A549 (cell line): Measurements from ENCODE around the gene SYK. TPM values are rescaled to one million over a fixed set of nuclear protein-coding genes. Genes with fewer than 3 reads are reported as not detected.

Experiments used
- ATAC-seq, 2 experiments: fragments of 200-7000 bp in 1 of 2; fragments of >200 bp in 1 of 2; cut with Nextera tagmentation in 1 of 2; cut with Tn5 transposase in 1 of 2; 3 replicates each; pipeline versions ENCODE4 v1.8.0 to v1.9.1; 2018 to 2020; ENCODE audit warnings: mild to moderate bottlenecking in 1 of 2, moderate library complexity in 1 of 2
- CTCF ChIA-PET: fragments of 300-600 bp; sonication (Branson Sonifier 250); formaldehyde crosslinking; extraction: SDS; loops from one replicate; lab custom pipeline; 2021; ENCODE audit warnings: antibody characterized with exemption, inconsistent platforms; lab: Yijun Ruan, JAX
- POLR2A ChIA-PET: fragments of 350-600 bp; formaldehyde crosslinking; extraction: SDS; loops from one replicate; lab custom pipeline; 2021; ENCODE audit warnings: antibody characterized with exemption, inconsistent platforms; lab: Yijun Ruan, JAX
- DNase-seq, 2 experiments: peaks; one replicate each; pipeline versions ENCODE4 v3.0.0 to v3.0.0-alpha.2; 2011 to 2016; ENCODE audit warnings: low read depth in 1 of 2, low spot score in 1 of 2
- FAIRE-seq: peaks from 2 replicates; lab custom pipeline; 2011; peaks lifted over from hg19 to GRCh38; lab: Jason Lieb, UNC
- H3K27ac ChIP-seq, 2 experiments: fragments of >200 bp; sonication (Bioruptor Twin); formaldehyde crosslinking; 3 replicates each; pipeline ENCODE4 v1.5.1; 2016 to 2017
- H3K4me1 ChIP-seq: fragments of >200 bp; sonication (Bioruptor Twin); formaldehyde crosslinking; 3 replicates; pipeline ENCODE4 v1.6.1; 2016
- H3K4me2 ChIP-seq: fragments of >200 bp; sonication (Bioruptor Twin); formaldehyde crosslinking; 3 replicates; pipeline ENCODE4 v1.6.1; 2016
- H3K4me3 ChIP-seq: fragments of >200 bp; sonication (Bioruptor Twin); formaldehyde crosslinking; 3 replicates; pipeline ENCODE4 v1.5.1; 2016
- H3K9me3 ChIP-seq: fragments of >200 bp; sonication (Bioruptor Twin); formaldehyde crosslinking; 3 replicates; pipeline ENCODE4 v1.6.1; 2016
- CBX2 ChIP-seq: fragments of 200-600 bp; sonication (generic); IDR thresholded peaks from 2 replicates; pipeline ENCODE4 v1.6.1; 2016; ENCODE audit warnings: low read depth, mild to moderate bottlenecking, borderline replicate concordance
- CHD2 ChIP-seq: fragments of 150-350 bp; IDR thresholded peaks from 2 replicates; pipeline ENCODE4 v1.6.1; 2014; ENCODE audit warnings: low read length; ENCODE audit not compliant: partially characterized antibody
- E2F6 ChIP-seq: IDR thresholded peaks from 2 replicates; pipeline ENCODE4 v1.6.1; 2012; ENCODE audit warnings: low read depth, borderline replicate concordance
- EHMT2 ChIP-seq: fragments of 200-600 bp; sonication (generic); IDR thresholded peaks from 2 replicates; pipeline ENCODE4 v1.6.1; 2016; ENCODE audit warnings: antibody characterized with exemption, low read depth, mild to moderate bottlenecking, moderate library complexity
- ELK1 ChIP-seq: fragments of 150-350 bp; IDR thresholded peaks from 2 replicates; pipeline ENCODE4 v1.6.1; 2014; ENCODE audit warnings: low read depth, mild to moderate bottlenecking, low read length
- EP300 ChIP-seq, 2 experiments: fragments of >200 bp; sonication (Bioruptor Twin); formaldehyde crosslinking; IDR thresholded peaks; 2 replicates in 1 of 2; 3 replicates in 1 of 2; pipeline ENCODE4 v1.6.1; 2016 to 2017
- ESRRA ChIP-seq: fragments of 150-350 bp; IDR thresholded peaks from 2 replicates; pipeline ENCODE4 v1.6.1; 2014; ENCODE audit warnings: mild to moderate bottlenecking, low read length, borderline replicate concordance
- HDAC2 ChIP-seq: fragments of 200-600 bp; sonication (generic); IDR thresholded peaks from 2 replicates; pipeline ENCODE4 v1.6.1; 2016
- HEYL ChIP-seq: fragments of 250-450 bp; sonication (Bioruptor Pico); IDR thresholded peaks from 2 replicates; pipeline ENCODE4 v1.8.0; 2021; ENCODE audit warnings: mild to moderate bottlenecking, moderate library complexity
- HMGXB4 ChIP-seq: fragments of 250-450 bp; sonication (Bioruptor Pico); IDR thresholded peaks from 2 replicates; pipeline ENCODE4 v1.5.0; 2021; ENCODE audit warnings: mild to moderate bottlenecking, moderate library complexity, borderline replicate concordance
- HOXA7 ChIP-seq: fragments of 250-450 bp; sonication (Bioruptor Pico); IDR thresholded peaks from 2 replicates; pipeline ENCODE4 v1.5.0; 2020; ENCODE audit warnings: mild to moderate bottlenecking, moderate library complexity
- HOXB13 ChIP-seq: fragments of 250-450 bp; sonication (Bioruptor Pico); IDR thresholded peaks from 2 replicates; pipeline ENCODE4 v1.5.0; 2020; ENCODE audit warnings: low read depth, mild to moderate bottlenecking, moderate library complexity
- HOXB5 ChIP-seq: fragments of 250-450 bp; sonication (Bioruptor Pico); IDR thresholded peaks from 2 replicates; pipeline ENCODE4 v1.5.0; 2020; ENCODE audit warnings: mild to moderate bottlenecking, moderate library complexity
- JUN ChIP-seq, 2 experiments: fragments of >200 bp; sonication (Bioruptor Twin); formaldehyde crosslinking; IDR thresholded peaks; 2 replicates in 1 of 2; 3 replicates in 1 of 2; pipeline ENCODE4 v1.6.1; 2016 to 2017
- JUNB ChIP-seq: fragments of >200 bp; sonication (Bioruptor Twin); formaldehyde crosslinking; IDR thresholded peaks from 2 replicates; pipeline ENCODE4 v1.6.1; 2016
- KDM5A ChIP-seq: fragments of 200-600 bp; sonication (generic); IDR thresholded peaks from 2 replicates; pipeline ENCODE4 v1.6.1; 2016; ENCODE audit warnings: antibody characterized with exemption, mild to moderate bottlenecking
- MAFK ChIP-seq: fragments of 450-650 bp; IDR thresholded peaks from 2 replicates; pipeline ENCODE4 v1.6.1; 2014; ENCODE audit not compliant: partially characterized antibody
- MAX ChIP-seq: IDR thresholded peaks from 2 replicates; pipeline ENCODE4 v1.6.1; 2012
- MYC ChIP-seq: IDR thresholded peaks from 2 replicates; pipeline ENCODE4 v1.6.1; 2012; ENCODE audit warnings: mild to moderate bottlenecking, inconsistent platforms, low read length, improper control_type of control experiment, borderline replicate concordance
- PBX3 ChIP-seq: IDR thresholded peaks from 2 replicates; pipeline ENCODE4 v1.6.1; 2012
- POLR2AphosphoS2 ChIP-seq: conservative IDR thresholded peaks from 2 replicates; pipeline ENCODE4 v1.6.1; 2012; ENCODE audit warnings: low read length, improper control_type of control experiment, inconsistent platforms
- RARB ChIP-seq: fragments of 250-450 bp; sonication (Bioruptor Pico); IDR thresholded peaks from 2 replicates; pipeline ENCODE4 v1.8.0; 2021; ENCODE audit warnings: mild to moderate bottlenecking, moderate library complexity
- RNF2 ChIP-seq: fragments of 200-600 bp; sonication (generic); IDR thresholded peaks from 2 replicates; pipeline ENCODE4 v1.6.1; 2016; ENCODE audit warnings: low read depth, mild to moderate bottlenecking, antibody characterized with exemption, moderate library complexity, borderline replicate concordance
- TFCP2L1 ChIP-seq: fragments of 250-450 bp; sonication (Bioruptor Pico); IDR thresholded peaks from 2 replicates; pipeline ENCODE4 v1.5.0; 2021; ENCODE audit warnings: mild to moderate bottlenecking
- ZNF302 ChIP-seq: fragments of 250-450 bp; sonication (Bioruptor Pico); IDR thresholded peaks from 2 replicates; pipeline ENCODE4 v1.9.0; 2021; ENCODE audit warnings: inconsistent platforms, mild to moderate bottlenecking, moderate library complexity
- ZSCAN20 ChIP-seq: fragments of 250-450 bp; sonication (Bioruptor Pico); IDR thresholded peaks from 2 replicates; pipeline ENCODE4 v1.8.0; 2022; ENCODE audit warnings: mild to moderate bottlenecking, moderate library complexity
- WGBS: methylation state at CpG from one replicate; pipeline ENCODE4 v1.1.6; 2017; ENCODE audit errors: missing lambda C conversion rate; 5-methylcytosine and 5-hydroxymethylcytosine counted together
- polyA plus RNA-seq, 4 experiments: library from polyadenylated mRNA; depleted of rRNA in 3 of 4; stranded (reverse); fragments of >200 nt; fragmentation: RNase III in 1 of 4; extraction: RNeasy Plus Mini Kit Qiagen cat#74134 plus additional on column Dnase treatment in 1 of 4; gene quantifications; 2 replicates in 3 of 4; 3 replicates in 1 of 4; pipeline ENCODE4 v1.2.3, GENCODE V29; 2011 to 2017

Gene SYK
- polyA plus RNA-seq, 2 of the 4 experiments (the other 2 are of a cell fraction) = 0.01 to 0.03 TPM

- Histone ChIP-seq H3K4me2 (no peak overlapping the region), H3K4me3 (no peak overlapping the region)
- DNase-seq = no peak
- no peak for FAIRE-seq
- whole genome bisulfite sequencing = 74% methylated on average over 7 of the region's 7 CpGs
- CTCF ChIA-PET = interaction anchor here (0.7 to 1.5 kb wide), 3 partner anchors 8 to 734 kb away, joined by 3 to 4 read pairs (median 3); no protein-coding TSS in a partner anchor
- TF ChIP-seq HEYL (CRISPR knock-in tag) (no peak), JUN (IDR thresholded peaks at IDR 0.05) (no peak), ZSCAN20 (no peak), EP300 (IDR thresholded peaks at IDR 0.05) (no peak), MAX (no peak)
- TF ChIP-seq, all 56 proteins: peak for 0
- Histone ChIP-seq H3K9me3 (no peaks in the 10 kb centered on the region), H3K27ac (no peak overlapping the region), H3K4me1 (no peaks in the 10 kb centered on the region)
- no peak for ATAC-seq
- POLR2A ChIA-PET = no interaction called here
These were observed 63.2 kb downstream of the SYK start for GRCh38 chr9:90864779-90865178.

- DNase-seq = no peak
- no peak overlapping the region for H3K27ac ChIP-seq
- H3K4me1 ChIP-seq = no peaks in the 10 kb centered on the region
- H3K4me3 ChIP-seq = no peak overlapping the region
- no peak for TF ChIP-seq MAFK
- no peak for TF ChIP-seq RNF2
- no peak for TF ChIP-seq E2F6
- no peak for TF ChIP-seq ZSCAN20
- TF ChIP-seq ESRRA = no peak
- TF ChIP-seq CBX2 = no peak
- no peak for TF ChIP-seq JUNB
- TF ChIP-seq ZNF302 (CRISPR knock-in tag) = no peak
- TF ChIP-seq RARB (CRISPR knock-in tag) = no peak
- TF ChIP-seq MYC = no peak
- TF ChIP-seq HOXB5 = no peak
- TF ChIP-seq TFCP2L1 (CRISPR knock-in tag) = no peak
- no peak for TF ChIP-seq EHMT2
- no peak for TF ChIP-seq HMGXB4 (CRISPR knock-in tag)
- no peak for TF ChIP-seq HOXB13 (CRISPR knock-in tag)
- TF ChIP-seq, all 56 proteins: peak for 0
- POLR2A ChIA-PET = no interaction called here
- CTCF ChIA-PET = interaction anchor here (0.7 to 1.0 kb wide), 2 partner anchors 99 to 1268 kb away, joined by 3 read pairs; no protein-coding TSS in a partner anchor
- ATAC-seq = no peak
- WGBS = 86% methylated on average over 14 of the region's 14 CpGs
- H3K9me3 ChIP-seq = no peaks in the 10 kb centered on the region
- FAIRE-seq = no peak
- H3K4me2 ChIP-seq = no peak overlapping the region
These were observed 65.5 kb downstream of the SYK start for GRCh38 chr9:90867101-90867500.

- H3K27ac ChIP-seq = no peak overlapping the region
- DNase-seq = no peak
- H3K4me2 ChIP-seq = no peak overlapping the region
- CTCF ChIA-PET = interaction anchor here (0.8 to 3.3 kb wide), 2 partner anchors 642 to 1271 kb away, joined by 4 to 13 read pairs; no protein-coding TSS in a partner anchor
- ATAC-seq = no peak
- no peak overlapping the region for H3K4me3 ChIP-seq
- no peaks in the 10 kb centered on the region for H3K4me1 ChIP-seq
- POLR2A ChIA-PET = no interaction called here
- FAIRE-seq = no peak
- H3K9me3 ChIP-seq = no peaks in the 10 kb centered on the region
- TF ChIP-seq JUN (IDR thresholded peaks at IDR 0.05) (no peak), HDAC2 (no peak), KDM5A (no peak), POLR2AphosphoS2 (no peak), HOXA7 (CRISPR knock-in tag) (no peak), PBX3 (no peak), HMGXB4 (CRISPR knock-in tag) (no peak), E2F6 (no peak), MYC (no peak), HOXB5 (no peak), CHD2 (no peak), ELK1 (no peak)
These were observed 66.9 kb downstream of the SYK start for GRCh38 chr9:90868555-90868954.
